ENCODE measurements around the gene INSRR.
A peak's percentile ranks its signal among the peaks of the same experiment; 100 is the strongest.

The INSRR gene

GRCh38 chr1:156804572-156805243, 54.2 kb downstream of the INSRR start:
- no peak for DNase-seq (ENCODE audit: low spot score)

GRCh38 chr1:156804026-156804425, 54.9 kb downstream of the INSRR start:
- DNase-seq (ENCODE audit: low spot score), result no peak

GRCh38 chr1:156803086-156803851, 55.6 kb downstream of the INSRR start:
- no peak for DNase-seq (ENCODE audit: low spot score)

- DNase-seq (ENCODE audit: low spot score), result no peak
Measured at GRCh38 chr1:156802421-156802935, 56.4 kb downstream of the INSRR start.

- no peak for DNase-seq (ENCODE audit: low spot score)
Measured at GRCh38 chr1:156801409-156802121, 57.4 kb downstream of the INSRR start.

GRCh38 chr1:156797212-156797871, 61.6 kb downstream of the INSRR start:
- DNase-seq (ENCODE audit: low spot score), result peak; percentile 53

GRCh38 chr1:156796340-156797097, 62.4 kb downstream of the INSRR start:
- no peak for DNase-seq (ENCODE audit: low spot score)

GRCh38 chr1:156795787-156796186, 63.1 kb downstream of the INSRR start:
- no peak for DNase-seq (ENCODE audit: low spot score)

GRCh38 chr1:156795374-156795733, 63.6 kb downstream of the INSRR start:
- DNase-seq (ENCODE audit: low spot score), result no peak

- DNase-seq (ENCODE audit: low spot score), result peak; percentile 44
Measured at GRCh38 chr1:156794506-156795373, 64.2 kb downstream of the INSRR start.
